HAP-1 (cell line): Measurements from ENCODE around the gene CLEC4C.
A peak's percentile ranks its signal among the peaks of the same experiment; 100 is the strongest.
"Not testable (repeated sequence)": the region's sequence is repeated elsewhere in the genome, so short reads cannot be mapped to it uniquely, and the experiment has no call there.

ENCODE experiments used
- DNase-seq, 2 experiments: peaks; one replicate each; pipeline ENCODE4 v3.0.0-alpha.2; 2016 to 2020; ENCODE audit warnings: low spot score in 2 of 2
- H3K27me3 ChIP-seq: fragments of 250-450 bp; sonication (Bioruptor Pico); 2 replicates; pipeline ENCODE4 v1.5.1; 2020; ENCODE audit warnings: low read depth, mild to moderate bottlenecking, moderate library complexity
- H3K36me3 ChIP-seq: fragments of 250-450 bp; sonication (Bioruptor Pico); replicated peaks from 2 replicates; pipeline ENCODE4 v1.5.1; 2020; ENCODE audit warnings: mild to moderate bottlenecking
- H3K4me1 ChIP-seq: fragments of 250-450 bp; sonication (Bioruptor Pico); 2 replicates; pipeline ENCODE4 v1.5.1; 2020; ENCODE audit warnings: mild to moderate bottlenecking
- H3K4me3 ChIP-seq: fragments of 250-450 bp; sonication (Bioruptor Pico); 2 replicates; pipeline ENCODE4 v1.5.1; 2020; ENCODE audit warnings: mild to moderate bottlenecking, moderate library complexity
- H3K9me3 ChIP-seq: fragments of 250-450 bp; sonication (Bioruptor Pico); 2 replicates; pipeline ENCODE4 v1.5.1; 2020; ENCODE audit warnings: mild to moderate bottlenecking, moderate library complexity
- in situ Hi-C: fragments of 300-500 bp; cut with MboI; formaldehyde crosslinking; loops from 3 replicates; pipeline ENCODE4 v1.14.3; 2020; ENCODE audit warnings: low sequenced_read_pairs, inconsistent platforms, mixed read lengths

The CLEC4C gene

DNA sequence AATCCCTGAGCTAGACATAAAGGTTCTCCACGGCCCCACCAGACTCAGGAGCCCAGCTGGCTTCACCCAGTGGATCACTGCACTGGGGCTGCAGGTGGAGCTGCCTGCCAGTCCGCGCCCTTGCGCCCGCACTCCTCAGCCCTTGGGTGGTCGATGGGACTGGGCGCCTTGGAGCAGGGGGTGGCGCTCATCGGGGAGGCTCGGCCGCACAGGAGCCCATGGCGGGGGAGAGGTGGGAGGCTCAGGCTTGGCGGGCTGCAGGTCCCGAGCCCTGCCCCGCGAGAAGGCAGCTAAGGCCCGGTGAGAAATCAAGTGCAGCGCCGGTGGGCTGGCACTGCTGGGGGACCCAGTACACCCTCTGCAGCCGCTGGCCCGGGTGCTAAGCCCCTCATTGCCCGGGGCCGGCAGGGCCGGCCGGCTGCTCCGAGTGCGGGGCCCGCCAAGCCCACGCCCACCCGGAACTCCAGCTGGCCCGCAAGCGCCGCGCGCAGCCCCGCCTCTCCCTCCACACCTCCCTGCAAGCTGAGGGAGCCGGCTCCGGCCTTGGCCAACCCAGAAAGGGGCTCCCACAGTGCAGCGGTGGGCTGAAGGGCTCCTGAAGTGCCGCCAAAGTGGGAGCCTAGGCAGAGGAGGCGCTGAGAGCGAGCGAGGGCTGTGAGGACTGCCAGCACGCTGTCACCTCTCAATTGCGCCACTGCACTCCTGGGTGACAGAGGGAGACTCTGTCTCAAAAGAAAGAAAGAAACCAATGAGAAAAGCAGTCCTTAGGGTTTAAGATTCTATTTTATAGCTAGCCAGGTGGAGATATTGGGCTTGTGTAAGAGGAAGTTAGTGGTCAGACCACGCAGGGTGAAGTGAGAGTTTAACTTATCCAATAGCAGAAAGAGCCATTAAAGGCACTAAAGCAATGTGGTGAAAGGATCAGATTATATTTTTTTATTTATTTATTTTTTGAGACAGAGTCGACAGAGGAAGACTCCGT, 5.1 kb upstream of the CLEC4C start:
- H3K4me3 ChIP-seq, DNase-seq, in situ Hi-C loops, H3K4me1 ChIP-seq, H3K36me3 ChIP-seq, H3K27me3 ChIP-seq, H3K9me3 ChIP-seq: not testable (repeated sequence)

GRCh38 chr12:7751394-7751793, 4.2 kb upstream of the CLEC4C start:
- DNase-seq: no peak
- H3K4me3 ChIP-seq: no peak overlapping the region
- in situ Hi-C loops: no loop called here
- H3K4me1 ChIP-seq: peaks cover 6% of the 10 kb centered on the region
- H3K9me3 ChIP-seq: no peaks in the 10 kb centered on the region
- H3K27me3 ChIP-seq: no peaks in the 10 kb centered on the region
- no peaks in the 10 kb centered on the region for H3K36me3 ChIP-seq

GRCh38 chr12:7750350-7750749, 3.2 kb upstream of the CLEC4C start:
- H3K9me3 ChIP-seq: no peaks in the 10 kb centered on the region
- in situ Hi-C loops: no loop called here
- H3K36me3 ChIP-seq: no peaks in the 10 kb centered on the region
- peak; percentile 67 to 74 for DNase-seq
- H3K4me3 ChIP-seq: no peak overlapping the region
- H3K4me1 ChIP-seq: peaks cover 6% of the 10 kb centered on the region
- H3K27me3 ChIP-seq: no peaks in the 10 kb centered on the region

- no peak for DNase-seq
- Histone ChIP-seq H3K4me1 (peaks cover 6% of the 10 kb centered on the region), H3K36me3 (no peaks in the 10 kb centered on the region), H3K4me3 (no peak overlapping the region), H3K9me3 (no peaks in the 10 kb centered on the region), H3K27me3 (no peaks in the 10 kb centered on the region)
- in situ Hi-C loops: no loop called here
Observed at GRCh38 chr12:7749442-7749841, 2.3 kb upstream of the CLEC4C start.

GRCh38 chr12:7748852-7749251, 1.7 kb upstream of the CLEC4C start:
- in situ Hi-C loops: no loop called here
- Histone ChIP-seq H3K36me3 (no peaks in the 10 kb centered on the region), H3K27me3 (no peaks in the 10 kb centered on the region), H3K4me3 (no peak overlapping the region), H3K9me3 (no peaks in the 10 kb centered on the region), H3K4me1 (peaks cover 6% of the 10 kb centered on the region)
- no peak for DNase-seq

DNA sequence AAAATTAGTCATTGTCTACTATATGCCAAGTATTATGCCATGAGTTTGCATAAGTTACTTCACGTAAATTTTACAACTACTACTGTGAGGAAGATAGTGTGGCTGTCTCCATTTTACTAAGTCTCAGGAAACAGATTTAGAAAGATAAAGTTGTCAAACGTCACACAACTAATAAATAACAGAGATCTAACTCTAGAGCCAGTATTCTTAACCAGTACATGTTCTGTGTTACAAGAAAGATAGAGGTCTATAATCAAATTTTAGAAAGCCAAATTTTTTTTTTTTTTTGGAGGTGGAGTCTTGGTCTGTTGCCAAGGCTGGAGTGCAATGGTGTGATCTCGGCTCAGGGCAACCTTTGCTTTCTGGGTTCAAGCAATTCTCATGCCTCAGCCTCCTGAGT, 14.2 kb downstream of the CLEC4C start:
- H3K9me3 ChIP-seq: no peaks in the 10 kb centered on the region
- H3K27me3 ChIP-seq: no peaks in the 10 kb centered on the region
- H3K4me1 ChIP-seq: no peaks in the 10 kb centered on the region
- DNase-seq: no peak
- H3K4me3 ChIP-seq: no peak overlapping the region
- no peaks in the 10 kb centered on the region for H3K36me3 ChIP-seq
- in situ Hi-C loops: no loop called here

- in situ Hi-C loops: no loop called here
- Histone ChIP-seq H3K27me3 (no peaks in the 10 kb centered on the region), H3K4me1 (no peaks in the 10 kb centered on the region), H3K9me3 (no peaks in the 10 kb centered on the region), H3K4me3 (no peak overlapping the region), H3K36me3 (no peaks in the 10 kb centered on the region)
- DNase-seq: no peak
Observed at GRCh38 chr12:7731486-7731885, 15.7 kb downstream of the CLEC4C start.

DNA sequence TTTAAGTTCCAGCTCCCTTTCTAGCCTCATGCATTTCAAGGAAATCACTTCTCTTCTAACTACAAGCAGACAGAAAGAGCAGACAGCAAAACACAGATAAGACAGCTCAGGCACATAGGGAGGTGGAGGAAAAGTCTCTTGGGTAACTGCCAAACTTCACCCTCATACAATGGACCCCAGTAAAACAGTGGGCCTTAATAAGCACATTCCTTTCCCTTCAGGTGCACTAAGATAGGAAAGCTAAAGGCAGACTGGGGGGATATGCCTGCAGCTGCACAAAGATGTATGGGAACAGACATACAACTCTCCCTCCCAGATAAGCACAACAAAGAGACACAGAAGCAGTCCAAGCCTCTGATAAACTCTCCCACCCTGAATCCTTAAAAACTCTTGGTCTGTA, 16.2 kb downstream of the CLEC4C start:
- DNase-seq: not testable (repeated sequence)

GRCh38 chr12:7729746-7730145, 17.4 kb downstream of the CLEC4C start:
- H3K27me3 ChIP-seq: no peaks in the 10 kb centered on the region
- in situ Hi-C loops: no loop called here
- no peak for DNase-seq
- no peaks in the 10 kb centered on the region for H3K9me3 ChIP-seq
- no peak overlapping the region for H3K4me3 ChIP-seq
- no peaks in the 10 kb centered on the region for H3K4me1 ChIP-seq
- no peaks in the 10 kb centered on the region for H3K36me3 ChIP-seq

More for the DNA sequence above, 16.2 kb downstream of the CLEC4C start:
- H3K27me3 ChIP-seq, H3K4me1 ChIP-seq, H3K4me3 ChIP-seq, H3K36me3 ChIP-seq, H3K9me3 ChIP-seq, in situ Hi-C loops: not testable (repeated sequence)

DNA sequence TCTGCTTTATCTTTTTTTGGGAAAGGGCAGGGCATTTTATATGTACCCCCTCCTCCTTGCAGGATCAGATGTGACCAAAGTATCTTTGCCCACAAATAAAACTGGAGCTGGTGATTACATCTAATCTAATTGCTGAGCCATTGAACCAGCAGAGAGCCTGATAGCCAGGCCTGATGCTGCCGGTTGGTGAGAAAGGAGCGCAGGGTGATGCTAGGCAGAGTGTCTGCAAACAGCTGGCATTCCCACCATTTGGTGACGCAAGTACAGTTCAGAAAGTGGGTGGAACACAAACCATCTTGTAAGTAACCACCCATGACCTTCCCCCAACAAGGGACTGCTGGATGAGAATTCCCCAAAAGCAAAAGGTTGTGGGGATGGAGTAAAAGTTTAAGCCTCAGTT, 23.2 kb downstream of the CLEC4C start:
- Histone ChIP-seq H3K4me3 (no peak overlapping the region), H3K4me1 (no peaks in the 10 kb centered on the region), H3K9me3 (no peaks in the 10 kb centered on the region), H3K36me3 (no peaks in the 10 kb centered on the region), H3K27me3 (peaks cover 3% of the 10 kb centered on the region; the same call in 1 of the 2 replicates)
- in situ Hi-C loops: no loop called here
- DNase-seq: no peak

DNA sequence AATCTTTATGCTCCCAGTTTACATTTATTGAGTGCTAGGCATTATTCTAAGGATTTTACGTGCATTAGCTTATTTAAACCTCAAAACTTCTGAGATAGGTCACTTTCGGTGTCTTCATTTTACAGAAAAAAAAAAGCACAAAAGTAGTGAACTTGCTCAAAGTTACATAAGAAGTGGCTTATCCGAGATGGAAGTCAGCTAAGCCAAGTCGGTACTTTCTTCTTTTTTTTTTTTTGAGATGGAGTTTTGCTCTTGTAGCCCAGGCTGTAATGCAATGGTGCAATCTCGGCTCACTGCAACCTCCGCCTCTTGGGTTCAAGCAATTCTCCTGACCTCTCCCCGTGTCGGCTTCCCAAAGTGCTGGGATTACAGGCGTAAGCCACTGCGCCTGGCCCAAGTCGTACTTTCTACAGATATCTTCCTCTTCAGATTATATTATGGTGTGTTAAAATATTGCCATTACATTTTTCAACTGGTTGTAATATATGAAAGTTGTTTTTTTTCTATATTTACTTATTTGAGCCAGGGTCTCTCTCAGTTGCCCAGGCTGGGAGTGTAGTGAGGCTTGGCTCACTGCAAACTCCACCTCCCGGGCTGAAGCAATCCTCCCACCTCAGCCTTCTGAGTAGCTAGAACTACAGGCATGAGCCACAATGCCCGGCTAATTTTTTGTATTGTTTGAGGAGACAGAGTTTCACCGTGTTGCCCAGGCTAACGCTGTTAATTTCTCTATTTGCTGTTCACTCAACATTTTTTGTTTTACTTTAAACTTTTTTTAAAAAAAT, 27.0 kb downstream of the CLEC4C start:
- Histone ChIP-seq H3K36me3 (no peaks in the 10 kb centered on the region), H3K27me3 (peaks cover 3% of the 10 kb centered on the region; the same call in 1 of the 2 replicates), H3K4me3 (no peak overlapping the region), H3K4me1 (no peaks in the 10 kb centered on the region), H3K9me3 (no peaks in the 10 kb centered on the region)
- no peak for DNase-seq
- in situ Hi-C loops: no loop called here

DNA sequence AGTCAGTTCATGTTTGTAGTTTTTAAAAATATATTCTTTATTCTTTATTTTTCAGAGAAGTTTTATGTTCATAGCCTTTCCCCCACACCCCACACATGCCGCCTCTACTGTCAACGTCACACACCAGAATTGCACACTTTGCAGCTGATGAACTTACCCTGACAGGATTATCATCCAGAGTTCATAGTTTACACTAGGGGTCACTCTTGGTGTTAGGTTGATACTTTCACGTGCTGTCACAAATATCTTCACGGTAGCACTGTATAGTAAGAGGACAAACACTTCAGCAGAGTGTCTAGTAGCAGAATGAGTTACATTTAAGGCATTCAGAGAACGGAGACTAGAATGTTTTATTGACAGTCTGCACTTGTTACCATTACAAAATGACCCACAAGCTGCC, 30.8 kb downstream of the CLEC4C start:
- in situ Hi-C loops: no loop called here
- no peaks in the 10 kb centered on the region for H3K4me1 ChIP-seq
- no peaks in the 10 kb centered on the region for H3K9me3 ChIP-seq
- DNase-seq: peak in 1 of 2 experiments; percentile 31
- H3K27me3 ChIP-seq: peaks cover 3% of the 10 kb centered on the region; the same call in 1 of the 2 replicates
- no peak overlapping the region for H3K4me3 ChIP-seq
- no peaks in the 10 kb centered on the region for H3K36me3 ChIP-seq

DNA sequence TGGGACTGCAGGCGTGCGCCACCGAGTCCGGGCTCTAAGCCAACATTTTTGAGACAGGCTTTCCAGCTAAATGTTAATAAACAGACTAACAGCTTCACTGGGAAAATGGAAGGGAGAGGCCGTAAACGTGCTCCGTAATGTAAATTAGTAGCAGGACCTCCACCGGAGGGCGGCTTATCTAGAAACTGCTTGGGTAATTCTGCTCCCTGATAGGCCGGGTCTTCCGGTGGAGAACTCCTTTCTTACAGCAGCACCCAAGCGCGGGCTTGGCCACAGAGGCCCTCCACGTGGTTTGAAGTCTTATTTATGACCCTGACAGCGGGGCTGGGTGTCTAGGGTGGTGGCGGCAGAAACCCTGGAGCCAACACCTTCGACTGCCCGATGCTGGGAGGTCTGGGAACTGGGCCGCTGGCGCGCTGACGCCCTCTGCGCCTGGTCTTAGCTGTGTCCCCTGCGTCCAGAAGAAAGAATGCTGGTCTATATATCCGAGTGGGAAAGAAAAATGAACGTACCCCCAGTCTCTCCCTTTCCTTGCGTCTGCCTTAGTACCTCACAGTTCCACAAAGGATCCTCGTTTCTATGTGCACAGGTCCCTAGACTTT, 34.2 kb downstream of the CLEC4C start:
- Histone ChIP-seq H3K4me1 (no peaks in the 10 kb centered on the region), H3K36me3 (no peaks in the 10 kb centered on the region), H3K27me3 (no peaks in the 10 kb centered on the region), H3K9me3 (no peaks in the 10 kb centered on the region), H3K4me3 (no peak overlapping the region)
- in situ Hi-C loops: no loop called here
- no peak for DNase-seq

- no peak within 1 kb of the TSS for H3K4me3 ChIP-seq
- in situ Hi-C loops: no loop called here
Observed at GRCh38 chr12:7711133-7711532, 36.0 kb downstream of the CLEC4C start, which contains the start of gene DPPA3. Gene DPPA3, plus strand, starts transcription at chr12:7711433. Its CDS starts 138 bp downstream, at chr12:7711571.

More at GRCh38 chr12:7711133-7711532, 36.0 kb downstream of the CLEC4C start, which contains the start of gene DPPA3:
- H3K4me1 ChIP-seq: no peaks in the 10 kb centered on the region
- no peak for DNase-seq
- H3K36me3 ChIP-seq: no peaks in the 10 kb centered on the region
- no peaks in the 10 kb centered on the region for H3K9me3 ChIP-seq
- no peaks in the 10 kb centered on the region for H3K27me3 ChIP-seq
